Cortex of kidney (tissue), 1 donor: ENCODE results near the gene GH2.
"Not testable (repeated sequence)": the region's sequence is repeated elsewhere in the genome, so short reads cannot be mapped to it uniquely, and the experiment has no call there.

Source experiments
- DNase-seq: peaks from one replicate; lab custom pipeline; 2025; lab: John Stamatoyannopoulos, UW

Gene GH2

DNA sequence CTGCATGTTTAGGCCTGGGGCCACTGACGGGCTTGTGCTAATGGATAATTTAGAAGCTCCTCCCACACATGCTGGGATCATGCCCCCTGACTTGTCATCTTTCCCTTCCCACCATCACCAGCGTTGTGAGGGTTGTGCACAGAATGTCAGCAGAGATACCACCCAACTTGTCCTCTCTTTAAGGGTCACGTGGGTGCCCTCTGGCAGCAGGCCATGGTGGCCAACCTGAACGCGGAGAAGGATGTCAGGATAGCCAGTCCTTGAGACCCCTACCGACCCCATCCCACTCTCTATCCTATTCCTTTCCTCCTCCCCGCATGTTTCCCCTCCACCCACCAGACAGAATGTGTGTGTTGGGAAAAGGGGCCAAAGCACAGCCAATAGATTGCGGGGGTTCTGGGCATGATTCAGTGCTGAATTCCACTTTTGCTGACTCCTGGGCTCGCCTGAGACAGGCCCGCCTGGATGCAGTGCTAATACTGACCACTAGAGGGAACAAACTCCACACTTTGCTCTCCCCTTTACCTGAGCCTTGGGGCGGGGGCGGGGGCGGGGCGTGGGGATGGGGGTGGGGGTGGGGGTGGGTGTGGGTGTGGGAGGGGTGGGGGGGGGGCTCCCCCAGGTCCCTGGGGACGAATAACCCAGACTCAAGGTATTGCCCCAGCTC, at the start of gene GH2:
GH2 (minus strand) TSS at position 10 of the 667 bp plus-strand sequence. CDS start 143 bp downstream, outside the sequence.
- DNase-seq, result no peak

GRCh38 chr17:63930951-63931575, 49.3 kb upstream of the GH2 start:
- DNase-seq, result no peak

DNA sequence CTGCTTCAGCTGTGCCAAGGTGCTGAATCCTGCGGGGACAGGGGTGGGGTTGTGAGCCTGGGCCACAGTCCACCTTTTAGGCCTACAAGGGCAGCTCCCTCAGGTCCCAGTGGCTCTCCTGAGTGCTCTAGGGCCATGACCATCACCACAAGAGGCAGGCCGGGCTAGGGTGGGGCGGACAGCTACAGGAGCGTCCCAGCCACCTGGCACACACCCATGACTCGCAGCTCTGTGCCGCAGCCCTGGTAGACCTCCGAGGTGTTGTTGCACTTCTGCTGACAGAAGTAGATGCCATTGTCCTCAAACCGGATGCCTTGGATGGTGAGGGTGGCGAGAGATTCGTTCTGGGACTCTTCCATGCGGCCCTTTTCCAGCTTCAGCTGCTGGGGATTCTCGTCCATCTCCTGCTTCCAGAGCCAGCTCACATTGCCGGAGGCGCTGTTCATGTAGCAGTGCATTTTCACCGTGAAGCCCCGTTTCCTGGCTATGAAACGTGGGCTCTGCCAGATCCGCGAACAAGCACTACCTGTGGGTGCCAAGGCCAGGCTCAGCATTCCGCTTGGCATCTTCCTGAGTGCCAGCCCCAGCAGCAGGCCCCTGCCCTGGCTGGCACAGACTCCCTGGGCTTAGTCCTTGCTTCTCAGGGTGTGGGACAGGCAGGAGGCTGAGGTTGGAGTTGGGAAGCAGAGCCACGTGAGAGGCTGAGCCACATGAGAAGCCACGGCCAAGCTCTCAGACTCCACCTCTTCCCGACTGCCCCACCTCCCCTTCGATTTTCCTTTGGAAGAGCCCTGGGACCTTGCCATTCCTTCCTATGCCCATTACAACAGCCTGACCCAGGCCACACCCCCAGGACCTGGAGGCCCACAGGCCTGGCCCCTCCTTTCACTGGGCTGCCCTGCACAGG, 48.4 kb upstream of the GH2 start:
- DNase-seq, result no peak

- no peak for DNase-seq
These were observed 47.4 kb upstream of the GH2 start for GRCh38 chr17:63928966-63929695.

- no peak for DNase-seq
These were observed 46.5 kb upstream of the GH2 start for GRCh38 chr17:63928172-63928666.

DNA sequence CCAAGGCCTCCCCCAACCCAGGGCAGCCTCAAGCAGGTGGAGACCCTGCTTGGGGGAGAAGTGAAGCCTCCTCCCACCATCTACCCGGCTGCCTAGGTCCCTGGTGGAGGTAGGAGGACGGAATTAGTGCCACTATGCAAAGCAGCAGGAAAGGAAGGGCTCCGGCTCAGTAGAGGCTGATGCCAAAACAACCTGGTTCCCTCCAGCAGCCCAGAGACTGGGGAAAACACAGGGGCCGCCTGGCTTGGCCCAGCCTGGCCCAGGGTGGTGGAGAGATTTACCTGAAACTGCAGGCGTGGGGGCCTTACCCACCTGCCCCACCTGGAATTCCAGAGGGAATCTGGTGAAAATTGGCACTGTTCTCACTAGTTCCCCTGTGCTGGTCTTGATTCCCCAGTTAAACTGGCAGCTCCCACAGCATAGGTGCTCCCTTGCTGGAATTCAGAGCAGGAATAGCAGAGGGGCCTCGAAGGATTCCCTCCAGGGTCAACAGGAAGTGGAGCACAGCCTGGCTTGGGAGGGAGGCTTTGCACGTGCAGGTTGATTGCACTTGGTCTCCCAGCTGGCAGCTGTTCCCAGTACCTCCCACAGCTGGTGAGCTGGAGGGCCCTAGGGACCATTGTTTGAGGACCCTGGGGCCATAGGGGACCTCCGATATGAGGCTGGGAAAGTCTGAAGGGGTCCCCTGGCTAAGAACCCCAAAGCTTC, 45.9 kb upstream of the GH2 start:
- no peak for DNase-seq

DNA sequence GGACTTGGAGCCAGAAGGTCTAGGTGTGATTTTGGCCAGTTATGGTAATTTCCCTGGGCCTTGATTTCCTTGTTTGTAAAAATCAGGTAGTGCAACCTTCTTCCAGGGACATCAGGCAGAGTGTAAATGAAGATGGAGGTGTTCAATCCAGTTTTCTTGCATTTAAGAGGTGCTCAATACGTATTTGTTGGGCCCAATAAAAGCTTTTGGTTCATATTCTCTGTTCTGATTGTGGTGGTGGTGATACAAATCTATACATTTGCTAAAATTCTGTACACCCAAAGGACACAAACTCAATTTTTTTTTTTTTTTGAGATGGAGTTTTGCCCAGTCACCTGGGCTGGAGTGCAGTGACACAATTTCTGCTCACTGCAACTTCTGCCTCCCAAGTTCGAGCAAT, 44.4 kb upstream of the GH2 start:
- no peak for DNase-seq

DNA sequence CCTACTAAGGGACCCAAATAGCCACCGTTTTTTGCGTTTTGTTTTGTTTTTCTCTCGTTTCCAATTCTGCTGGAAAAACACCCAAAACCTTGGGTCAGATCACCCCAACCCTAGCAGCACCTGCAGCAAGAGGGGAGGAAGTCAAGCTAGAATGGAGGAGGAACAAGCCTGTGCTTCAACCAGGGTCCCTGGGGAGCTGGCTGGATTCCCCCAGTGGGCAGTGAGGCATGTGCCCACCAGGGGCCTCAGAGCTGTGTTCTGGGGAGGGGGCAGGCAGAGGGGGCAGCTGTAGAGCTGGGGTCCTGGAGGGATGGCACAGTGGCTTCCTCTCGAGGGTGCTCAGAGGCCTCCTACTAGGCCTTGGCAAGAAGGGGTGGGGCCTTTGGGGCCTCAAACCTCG, 43.9 kb upstream of the GH2 start:
- DNase-seq, result no peak

- not testable (repeated sequence) for DNase-seq
These were observed 40.7 kb upstream of the GH2 start for GRCh38 chr17:63922402-63922801.

DNA sequence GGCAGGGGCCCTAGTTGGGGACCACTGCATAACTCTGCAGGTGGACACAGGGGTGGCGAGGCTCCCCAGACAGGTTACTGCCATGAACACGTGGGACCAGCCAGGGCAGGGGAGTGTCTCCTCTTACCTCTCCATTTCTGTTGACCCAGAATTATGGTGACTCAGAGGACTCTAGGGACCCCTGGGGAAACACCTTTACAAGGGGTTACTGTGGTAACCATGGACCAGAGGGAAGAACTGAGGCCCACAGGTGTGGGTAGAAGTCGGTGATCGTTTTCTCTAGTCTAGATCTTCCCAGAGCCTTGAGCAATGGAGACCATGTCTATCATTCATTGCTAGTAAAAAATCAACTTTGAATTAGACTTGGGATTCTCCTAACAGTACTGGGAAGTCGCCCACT, 39.0 kb upstream of the GH2 start:
- DNase-seq, result not testable (repeated sequence)

GRCh38 chr17:63920050-63920449, 38.3 kb upstream of the GH2 start:
- not testable (repeated sequence) for DNase-seq

DNA sequence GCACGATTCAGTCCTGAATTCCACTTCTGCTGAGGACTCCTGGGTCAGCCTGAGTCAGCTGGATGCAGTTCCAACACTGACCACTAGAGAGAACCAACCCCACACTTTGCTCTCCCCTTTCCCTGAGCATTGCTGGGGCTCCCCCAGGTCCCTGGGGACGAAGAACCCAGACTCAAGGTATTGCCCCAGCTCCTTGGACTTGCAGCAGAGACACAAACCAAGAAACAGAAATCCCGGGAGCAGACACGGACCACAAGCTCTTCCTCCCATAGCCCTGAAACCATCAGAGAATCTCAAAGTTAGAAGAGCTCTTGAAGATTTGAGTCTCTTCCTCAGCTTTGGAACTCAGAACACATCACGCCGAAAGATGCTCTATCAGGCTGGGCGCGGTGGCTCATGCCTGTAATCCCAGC, 37.6 kb upstream of the GH2 start:
- no peak for DNase-seq

DNA sequence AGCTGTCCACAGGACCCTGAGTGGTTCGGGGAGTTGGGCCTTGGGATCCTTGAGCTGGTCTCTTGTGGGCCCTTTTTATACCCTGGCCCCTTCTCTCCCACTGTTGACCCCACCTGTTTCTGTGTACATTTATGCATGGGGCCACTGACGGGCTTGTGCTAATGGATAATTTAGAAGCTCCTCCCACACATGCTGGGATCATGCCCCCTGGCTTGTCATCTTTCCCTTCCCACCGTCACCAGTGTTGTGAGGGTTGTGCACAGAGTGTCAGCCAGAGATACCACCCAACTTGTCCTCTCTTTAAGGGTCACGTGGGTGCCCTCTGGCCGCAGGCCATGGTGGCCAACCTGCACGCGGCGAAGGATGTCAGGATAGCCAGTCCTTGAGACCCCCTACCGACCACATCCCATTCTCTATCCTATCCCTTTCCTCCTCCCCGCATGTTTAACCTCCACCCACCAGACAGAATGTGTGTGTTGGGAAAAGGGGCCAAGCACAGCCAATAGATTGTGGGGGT, 37.1 kb upstream of the GH2 start, which contains the start of gene GH1:
GH1 (minus strand) TSS at position 51 of the 517 bp plus-strand sequence. CDS start 63 bp downstream, outside the sequence.
- not testable (repeated sequence) for DNase-seq

GRCh38 chr17:63918305-63918704, 36.6 kb upstream of the GH2 start:
- DNase-seq, result no peak

DNA sequence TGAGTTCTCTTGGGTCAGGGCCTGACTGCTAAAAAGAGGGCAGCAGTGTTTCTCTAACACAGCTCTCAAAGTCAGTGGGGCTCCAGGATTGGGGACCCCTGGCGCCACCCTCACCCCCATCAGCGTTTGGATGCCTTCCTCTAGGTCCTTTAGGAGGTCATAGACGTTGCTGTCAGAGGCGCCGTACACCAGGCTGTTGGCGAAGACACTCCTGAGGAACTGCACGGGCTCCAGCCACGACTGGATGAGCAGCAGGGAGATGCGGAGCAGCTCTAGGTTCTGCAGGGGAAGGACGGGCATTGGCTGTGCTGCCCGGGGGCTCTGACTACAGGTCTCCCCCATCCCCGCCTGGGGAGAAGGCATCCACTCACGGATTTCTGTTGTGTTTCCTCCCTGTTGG, 35.9 kb upstream of the GH2 start:
- DNase-seq, result no peak

GRCh38 chr17:63917206-63917605, 35.5 kb upstream of the GH2 start:
- not testable (repeated sequence) for DNase-seq

GRCh38 chr17:63916566-63917185, 34.9 kb upstream of the GH2 start:
- no peak for DNase-seq

DNA sequence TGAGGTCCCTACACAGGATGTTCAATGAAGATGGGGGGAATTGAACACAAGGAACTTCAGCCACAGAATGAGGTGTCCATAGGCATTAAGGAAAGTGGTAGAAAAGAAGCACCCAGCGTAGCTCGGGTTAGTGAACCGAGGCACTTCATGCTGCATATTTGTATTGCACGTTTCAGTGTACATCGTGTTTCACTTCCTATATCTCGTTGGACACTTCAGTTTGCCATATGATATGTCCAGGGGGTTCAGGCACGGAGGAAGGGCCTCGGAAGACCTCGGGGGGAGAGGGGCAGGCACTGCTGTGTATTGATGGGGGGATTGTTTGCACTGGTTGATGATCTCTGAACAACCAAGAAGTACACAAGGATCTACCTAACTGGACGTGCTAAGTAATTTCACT, 34.0 kb upstream of the GH2 start:
- DNase-seq, result not testable (repeated sequence)

GRCh38 chr17:63914471-63914870, 32.7 kb upstream of the GH2 start:
- no peak for DNase-seq

DNA sequence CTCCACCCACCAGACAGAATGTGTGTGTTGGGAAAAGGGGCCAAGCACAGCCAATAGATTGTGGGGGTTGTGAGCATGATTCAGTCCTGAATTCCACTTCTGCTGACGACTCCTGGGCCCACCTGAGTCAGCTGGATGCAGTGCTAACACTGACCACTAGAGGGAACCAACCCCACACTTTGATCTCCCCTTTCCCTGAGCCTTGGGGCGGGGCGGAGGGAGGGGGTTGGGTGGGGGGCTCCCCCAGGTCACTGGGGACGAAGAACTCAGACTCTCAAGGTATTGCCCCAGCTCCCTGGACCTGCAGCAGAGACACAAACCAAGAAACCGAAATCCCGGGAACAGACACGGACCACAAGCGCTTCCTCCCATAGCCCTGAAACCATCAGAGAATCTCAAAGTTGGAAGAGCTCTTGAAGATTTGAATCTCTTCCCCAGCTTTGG, 29.9 kb upstream of the GH2 start:
- DNase-seq, result no peak
